ENCODE results near the gene TMEFF2. TPM values are rescaled to one million over a fixed set of nuclear protein-coding genes. Genes with fewer than 3 reads are reported as not detected.

The TMEFF2 gene
- total and polyA plus RNA-seq, 2 experiments from 2014 or later, result 1.7 to 2.2 TPM

GRCh38 chr2:192215096-192215877 lies 20.6 kb upstream of the TMEFF2 start:
- TF ChIP-seq, protein P1, sequence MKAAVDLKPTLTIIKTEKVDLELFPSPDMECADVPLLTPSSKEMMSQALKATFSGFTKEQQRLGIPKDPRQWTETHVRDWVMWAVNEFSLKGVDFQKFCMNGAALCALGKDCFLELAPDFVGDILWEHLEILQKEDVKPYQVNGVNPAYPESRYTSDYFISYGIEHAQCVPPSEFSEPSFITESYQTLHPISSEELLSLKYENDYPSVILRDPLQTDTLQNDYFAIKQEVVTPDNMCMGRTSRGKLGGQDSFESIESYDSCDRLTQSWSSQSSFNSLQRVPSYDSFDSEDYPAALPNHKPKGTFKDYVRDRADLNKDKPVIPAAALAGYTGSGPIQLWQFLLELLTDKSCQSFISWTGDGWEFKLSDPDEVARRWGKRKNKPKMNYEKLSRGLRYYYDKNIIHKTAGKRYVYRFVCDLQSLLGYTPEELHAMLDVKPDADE (IDR thresholded peaks at IDR 0.05), result no peak
- TF ChIP-seq EZH2 (IDR thresholded peaks at IDR 0.05; ENCODE audit: low read depth, unreplicated experiment) (no peak), ZNF331 (CRISPR knock-in tag; IDR thresholded peaks at IDR 0.05; ENCODE audit: low read depth) (no peak), STAT1 (IDR thresholded peaks at IDR 0.05; ENCODE audit: unreplicated experiment) (no peak), ZNF114 (CRISPR knock-in tag; IDR thresholded peaks at IDR 0.05) (no peak), CREB1 (CRISPR knock-in tag; IDR thresholded peaks at IDR 0.05; ENCODE audit: low read depth) (no peak), POLR2AphosphoS5 (IDR thresholded peaks at IDR 0.05; ENCODE audit: low read depth) (no peak), JUNB (IDR thresholded peaks at IDR 0.05; ENCODE audit: unreplicated experiment) (no peak), ZNF462 (CRISPR knock-in tag; IDR thresholded peaks at IDR 0.05) (no peak), NANOG (IDR thresholded peaks at IDR 0.05; ENCODE audit: borderline replicate concordance) (no peak)
- TF ChIP-seq, protein P2, sequence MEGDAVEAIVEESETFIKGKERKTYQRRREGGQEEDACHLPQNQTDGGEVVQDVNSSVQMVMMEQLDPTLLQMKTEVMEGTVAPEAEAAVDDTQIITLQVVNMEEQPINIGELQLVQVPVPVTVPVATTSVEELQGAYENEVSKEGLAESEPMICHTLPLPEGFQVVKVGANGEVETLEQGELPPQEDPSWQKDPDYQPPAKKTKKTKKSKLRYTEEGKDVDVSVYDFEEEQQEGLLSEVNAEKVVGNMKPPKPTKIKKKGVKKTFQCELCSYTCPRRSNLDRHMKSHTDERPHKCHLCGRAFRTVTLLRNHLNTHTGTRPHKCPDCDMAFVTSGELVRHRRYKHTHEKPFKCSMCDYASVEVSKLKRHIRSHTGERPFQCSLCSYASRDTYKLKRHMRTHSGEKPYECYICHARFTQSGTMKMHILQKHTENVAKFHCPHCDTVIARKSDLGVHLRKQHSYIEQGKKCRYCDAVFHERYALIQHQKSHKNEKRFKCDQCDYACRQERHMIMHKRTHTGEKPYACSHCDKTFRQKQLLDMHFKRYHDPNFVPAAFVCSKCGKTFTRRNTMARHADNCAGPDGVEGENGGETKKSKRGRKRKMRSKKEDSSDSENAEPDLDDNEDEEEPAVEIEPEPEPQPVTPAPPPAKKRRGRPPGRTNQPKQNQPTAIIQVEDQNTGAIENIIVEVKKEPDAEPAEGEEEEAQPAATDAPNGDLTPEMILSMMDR (conservative IDR thresholded peaks at IDR 0.05; ENCODE audit: low read depth in 2 of 2), result no peak
- no peaks in the 10 kb centered on the region for H3K4me1 ChIP-seq (ENCODE audit: insufficient read depth)
- Mint-ChIP-seq H3K4me1 (no peaks in the 10 kb centered on the region; the same call in 2 of the 3 replicates), H3K27ac (no peak overlapping the region), H3K4me3 (no peak overlapping the region), H3K9me3 (no peaks in the 10 kb centered on the region), H3K36me3 (ENCODE audit: low read depth) (no peaks in the 10 kb centered on the region), H3K27me3 (ENCODE audit: insufficient read depth, low read depth, poor library complexity) (no peaks in the 10 kb centered on the region)
- H3K27ac ChIP-seq (ENCODE audit: low read depth), result no peak overlapping the region
- H3K79me2 ChIP-seq (replicated peaks; ENCODE audit: insufficient read depth), result no peaks in the 10 kb centered on the region
- H3F3A ChIP-seq (replicated peaks; ENCODE audit: low read depth), result no peaks in the 10 kb centered on the region
- no peak for DNase-seq (ENCODE audit: low spot score)
- H4K20me1 ChIP-seq (replicated peaks; ENCODE audit: insufficient read depth), result no peaks in the 10 kb centered on the region
- H3K4me3 ChIP-seq, result no peak overlapping the region
- H3K27me3 ChIP-seq (ENCODE audit: insufficient read depth), result no peaks in the 10 kb centered on the region
- H3K4me2 ChIP-seq, result no peak overlapping the region
- no peak for ATAC-seq
- H3K36me3 ChIP-seq (ENCODE audit: insufficient read depth), result no peaks in the 10 kb centered on the region
- H2AFZ ChIP-seq, result no peak overlapping the region
- H3K9me2 ChIP-seq (ENCODE audit: insufficient read depth), result no peaks in the 10 kb centered on the region
